Neural cell (in vitro differentiated cells): ENCODE results near the gene ZSCAN9. TPM values are rescaled to one million over a fixed set of nuclear protein-coding genes. Genes with fewer than 3 reads are reported as not detected.
A peak's percentile ranks its signal among the peaks of the same experiment; 100 is the strongest.

Experiments used
- H2AFZ ChIP-seq: fragments of 200-600, 300-800 bp; sonication (generic), shearing (Covaris generic); 2 replicates; pipeline ENCODE4 v1.6.0; 2014; ENCODE audit warnings: low read depth, mild to moderate bottlenecking, antibody characterized with exemption, low read length, moderate library complexity
- H3F3A ChIP-seq: fragments of 200-600 bp; shearing (Covaris generic); 2 replicates; pipeline ENCODE4 v1.6.1; 2016; ENCODE audit warnings: mild to moderate bottlenecking, moderate library complexity, mixed read lengths, antibody characterized with exemption, low read length; ENCODE audit not compliant: insufficient read depth, poor library complexity, severe bottlenecking
- H3K27ac ChIP-seq: fragments of 200-600, 300-800 bp; sonication (generic), shearing (Covaris generic); 2 replicates; pipeline ENCODE4 v1.5.1; 2014; ENCODE audit warnings: mild to moderate bottlenecking, low read length, moderate library complexity
- H3K27me3 ChIP-seq: fragments of 300-800, 200-600 bp; sonication (generic), shearing (Covaris generic); 2 replicates; pipeline ENCODE4 v1.6.0; 2014; ENCODE audit warnings: mild to moderate bottlenecking, low read depth, low read length, moderate library complexity; ENCODE audit not compliant: insufficient read depth
- H3K36me3 ChIP-seq: fragments of 300-800, 200-600 bp; sonication (generic), shearing (Covaris generic); 2 replicates; pipeline ENCODE4 v1.5.1; 2014; ENCODE audit warnings: mild to moderate bottlenecking, antibody characterized with exemption, low read length, moderate library complexity; ENCODE audit not compliant: insufficient read depth
- H3K4me2 ChIP-seq: fragments of 300-800, 200-600 bp; sonication (generic), shearing (Covaris generic); 2 replicates; pipeline ENCODE4 v1.6.0; 2014; ENCODE audit warnings: mild to moderate bottlenecking, low read length
- H3K4me3 ChIP-seq: fragments of 300-800, 200-600 bp; sonication (generic), shearing (Covaris generic); 2 replicates; pipeline ENCODE4 v1.5.1; 2014; ENCODE audit warnings: mild to moderate bottlenecking, low read length, moderate library complexity
- H3K79me2 ChIP-seq: fragments of 200-600 bp; shearing (Covaris generic); replicated peaks from 2 replicates; pipeline ENCODE4 v1.6.0; 2014; ENCODE audit warnings: mild to moderate bottlenecking, low read length, moderate library complexity; ENCODE audit not compliant: insufficient read depth
- H3K9ac ChIP-seq: fragments of 300-800, 200-600 bp; sonication (generic), shearing (Covaris generic); 2 replicates; pipeline ENCODE4 v1.6.1; 2016; ENCODE audit warnings: mild to moderate bottlenecking, low read length, mixed read lengths
- H3K9me2 ChIP-seq: fragments of 200-600 bp; shearing (Covaris generic); 2 replicates; pipeline ENCODE4 v1.6.1; 2016; ENCODE audit warnings: mild to moderate bottlenecking, low read length, mixed read lengths; ENCODE audit not compliant: insufficient read depth
- H3K9me3 ChIP-seq: fragments of 200-600, 300-800 bp; sonication (generic), shearing (Covaris generic); 2 replicates; pipeline ENCODE4 v1.6.1; 2016; ENCODE audit warnings: mild to moderate bottlenecking, mixed run types, low read length, moderate library complexity, mixed read lengths
- H4K20me1 ChIP-seq: fragments of 200-600 bp; shearing (Covaris generic); 2 replicates; pipeline ENCODE4 v1.6.1; 2016; ENCODE audit warnings: mild to moderate bottlenecking, mixed run types; ENCODE audit not compliant: insufficient read depth
- EP300 ChIP-seq: fragments of 450-650 bp; conservative IDR thresholded peaks from 2 replicates; pipeline ENCODE4 v1.6.1; 2014; ENCODE audit warnings: antibody characterized with exemption, mild to moderate bottlenecking, moderate library complexity; ENCODE audit not compliant: poor library complexity, severe bottlenecking
- EZH2 ChIP-seq: fragments of 200-600, 300-800 bp; shearing (Covaris generic), sonication (generic); IDR thresholded peaks from 2 replicates; pipeline ENCODE4 v1.6.1; 2014; ENCODE audit warnings: antibody characterized with exemption, low read length, borderline replicate concordance, mild to moderate bottlenecking; ENCODE audit not compliant: insufficient read depth, poor library complexity, severe bottlenecking
- MXI1 ChIP-seq: fragments of 450-650 bp; conservative IDR thresholded peaks from 2 replicates; pipeline ENCODE4 v1.6.1; 2014; ENCODE audit warnings: antibody characterized with exemption, mild to moderate bottlenecking; ENCODE audit not compliant: poor library complexity, severe bottlenecking
- POLR2AphosphoS5 ChIP-seq: IDR thresholded peaks from 2 replicates; pipeline ENCODE4 v1.6.1; 2012
- RAD21 ChIP-seq: fragments of 450-650 bp; conservative IDR thresholded peaks from 2 replicates; pipeline ENCODE4 v1.6.1; 2014; ENCODE audit warnings: antibody characterized with exemption, mild to moderate bottlenecking, moderate library complexity
- SMC3 ChIP-seq: fragments of 450-650 bp; conservative IDR thresholded peaks from 2 replicates; pipeline ENCODE4 v1.6.1; 2014; ENCODE audit warnings: antibody characterized with exemption, mild to moderate bottlenecking, moderate library complexity; ENCODE audit not compliant: poor library complexity
- TAF1 ChIP-seq: IDR thresholded peaks from 2 replicates; pipeline ENCODE4 v1.6.1; 2012; ENCODE audit warnings: low read depth
- polyA minus RNA-seq: library from RNA; depleted of rRNA, polyadenylated mRNA; stranded (reverse); fragments of >200 nt; gene quantifications from 2 replicates; pipeline ENCODE4 v1.2.3, GENCODE V29; 2014
- polyA plus RNA-seq: library from polyadenylated mRNA; depleted of rRNA; stranded (reverse); fragments of >200 nt; gene quantifications from 2 replicates; pipeline ENCODE4 v1.2.3, GENCODE V29; 2014
- TF ChIP-seq, protein P1 (sequence below): fragments of 450-650 bp; IDR thresholded peaks from 2 replicates; pipeline ENCODE4 v1.5.1; 2014; ENCODE audit warnings: antibody characterized with exemption, mild to moderate bottlenecking, moderate library complexity; ENCODE audit not compliant: poor library complexity, severe bottlenecking
- TF ChIP-seq, protein P2 (sequence below): IDR thresholded peaks from 2 replicates; pipeline ENCODE4 v1.6.1; 2012; ENCODE audit warnings: borderline replicate concordance

Gene ZSCAN9
- polyA plus RNA-seq = 102 and 113 TPM in 2 replicates
- 84.7 and 101 TPM in 2 replicates for polyA minus RNA-seq

DNA sequence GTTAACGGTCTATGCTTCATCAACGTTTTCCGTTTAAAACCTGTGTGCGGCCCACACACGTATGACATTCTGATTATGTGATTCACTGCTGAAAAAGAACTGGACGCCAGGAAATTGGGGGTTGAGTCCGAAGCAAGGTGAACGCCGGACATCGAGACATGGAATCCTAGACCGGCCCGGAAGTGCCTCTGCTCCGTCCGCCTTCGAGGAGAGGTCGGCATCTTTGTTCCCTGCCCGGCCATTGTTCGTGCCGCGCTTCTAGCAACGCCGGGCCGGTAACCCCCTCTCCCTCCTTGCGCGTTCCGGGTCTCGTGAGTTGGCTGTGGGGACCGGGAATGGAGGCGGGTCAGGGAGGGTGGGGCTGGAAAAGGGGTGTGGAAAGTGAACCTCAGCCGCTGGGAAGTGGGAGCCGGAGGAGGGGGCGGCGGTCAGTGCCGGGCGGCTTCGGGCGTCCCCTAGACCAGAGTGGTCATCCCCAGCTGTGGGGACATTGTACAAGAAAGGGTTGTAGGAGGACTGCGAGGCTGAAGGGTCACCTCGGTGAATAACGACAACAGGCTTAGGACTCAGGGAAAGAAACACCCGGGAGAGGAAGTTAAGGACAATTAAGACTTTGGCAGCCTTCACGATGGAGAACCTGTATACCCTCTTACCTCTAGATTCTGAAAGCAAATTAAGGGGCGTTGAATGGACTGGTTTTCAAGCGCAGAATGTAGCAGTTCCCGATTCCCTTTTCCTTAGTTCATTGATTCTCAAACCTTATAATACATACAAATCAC, at the start of gene ZSCAN9:
Gene ZSCAN9, plus strand, starts transcription at position 220 of the 779 bp plus-strand sequence. CDS start 1,810 bp downstream, outside the sequence.
- peaks cover 14% of the 10 kb centered on the region for H3K36me3 ChIP-seq
- peaks cover 47% of the 10 kb centered on the region for H3K79me2 ChIP-seq
- H3K27me3 ChIP-seq = peaks cover 16% of the 10 kb centered on the region
- no peaks in the 10 kb centered on the region for H3F3A ChIP-seq
- H3K9ac ChIP-seq = peak within 1 kb of the TSS; percentile 83
- peak within 1 kb of the TSS; percentile 71 for H3K4me3 ChIP-seq
- peak within 1 kb of the TSS; percentile 87 for H2AFZ ChIP-seq
- H3K9me2 ChIP-seq = no peaks in the 10 kb centered on the region
- no peaks in the 10 kb centered on the region for H4K20me1 ChIP-seq
- H3K4me2 ChIP-seq = peak within 1 kb of the TSS; percentile 64
- peak within 1 kb of the TSS; percentile 88 for H3K27ac ChIP-seq
- peak; percentile 23 for TF ChIP-seq MXI1
- TF ChIP-seq POLR2AphosphoS5 = peak; percentile 91
- TF ChIP-seq, protein P1, sequence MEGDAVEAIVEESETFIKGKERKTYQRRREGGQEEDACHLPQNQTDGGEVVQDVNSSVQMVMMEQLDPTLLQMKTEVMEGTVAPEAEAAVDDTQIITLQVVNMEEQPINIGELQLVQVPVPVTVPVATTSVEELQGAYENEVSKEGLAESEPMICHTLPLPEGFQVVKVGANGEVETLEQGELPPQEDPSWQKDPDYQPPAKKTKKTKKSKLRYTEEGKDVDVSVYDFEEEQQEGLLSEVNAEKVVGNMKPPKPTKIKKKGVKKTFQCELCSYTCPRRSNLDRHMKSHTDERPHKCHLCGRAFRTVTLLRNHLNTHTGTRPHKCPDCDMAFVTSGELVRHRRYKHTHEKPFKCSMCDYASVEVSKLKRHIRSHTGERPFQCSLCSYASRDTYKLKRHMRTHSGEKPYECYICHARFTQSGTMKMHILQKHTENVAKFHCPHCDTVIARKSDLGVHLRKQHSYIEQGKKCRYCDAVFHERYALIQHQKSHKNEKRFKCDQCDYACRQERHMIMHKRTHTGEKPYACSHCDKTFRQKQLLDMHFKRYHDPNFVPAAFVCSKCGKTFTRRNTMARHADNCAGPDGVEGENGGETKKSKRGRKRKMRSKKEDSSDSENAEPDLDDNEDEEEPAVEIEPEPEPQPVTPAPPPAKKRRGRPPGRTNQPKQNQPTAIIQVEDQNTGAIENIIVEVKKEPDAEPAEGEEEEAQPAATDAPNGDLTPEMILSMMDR = no peak
- peak; percentile 93 for TF ChIP-seq TAF1
- no peak for TF ChIP-seq EZH2
- TF ChIP-seq, protein P2, sequence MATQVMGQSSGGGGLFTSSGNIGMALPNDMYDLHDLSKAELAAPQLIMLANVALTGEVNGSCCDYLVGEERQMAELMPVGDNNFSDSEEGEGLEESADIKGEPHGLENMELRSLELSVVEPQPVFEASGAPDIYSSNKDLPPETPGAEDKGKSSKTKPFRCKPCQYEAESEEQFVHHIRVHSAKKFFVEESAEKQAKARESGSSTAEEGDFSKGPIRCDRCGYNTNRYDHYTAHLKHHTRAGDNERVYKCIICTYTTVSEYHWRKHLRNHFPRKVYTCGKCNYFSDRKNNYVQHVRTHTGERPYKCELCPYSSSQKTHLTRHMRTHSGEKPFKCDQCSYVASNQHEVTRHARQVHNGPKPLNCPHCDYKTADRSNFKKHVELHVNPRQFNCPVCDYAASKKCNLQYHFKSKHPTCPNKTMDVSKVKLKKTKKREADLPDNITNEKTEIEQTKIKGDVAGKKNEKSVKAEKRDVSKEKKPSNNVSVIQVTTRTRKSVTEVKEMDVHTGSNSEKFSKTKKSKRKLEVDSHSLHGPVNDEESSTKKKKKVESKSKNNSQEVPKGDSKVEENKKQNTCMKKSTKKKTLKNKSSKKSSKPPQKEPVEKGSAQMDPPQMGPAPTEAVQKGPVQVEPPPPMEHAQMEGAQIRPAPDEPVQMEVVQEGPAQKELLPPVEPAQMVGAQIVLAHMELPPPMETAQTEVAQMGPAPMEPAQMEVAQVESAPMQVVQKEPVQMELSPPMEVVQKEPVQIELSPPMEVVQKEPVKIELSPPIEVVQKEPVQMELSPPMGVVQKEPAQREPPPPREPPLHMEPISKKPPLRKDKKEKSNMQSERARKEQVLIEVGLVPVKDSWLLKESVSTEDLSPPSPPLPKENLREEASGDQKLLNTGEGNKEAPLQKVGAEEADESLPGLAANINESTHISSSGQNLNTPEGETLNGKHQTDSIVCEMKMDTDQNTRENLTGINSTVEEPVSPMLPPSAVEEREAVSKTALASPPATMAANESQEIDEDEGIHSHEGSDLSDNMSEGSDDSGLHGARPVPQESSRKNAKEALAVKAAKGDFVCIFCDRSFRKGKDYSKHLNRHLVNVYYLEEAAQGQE = peak; percentile 92
- no peak for TF ChIP-seq SMC3
- no peak for TF ChIP-seq RAD21
- TF ChIP-seq EP300 = peak; percentile 60
- H3K9me3 ChIP-seq = no peaks in the 10 kb centered on the region

DNA sequence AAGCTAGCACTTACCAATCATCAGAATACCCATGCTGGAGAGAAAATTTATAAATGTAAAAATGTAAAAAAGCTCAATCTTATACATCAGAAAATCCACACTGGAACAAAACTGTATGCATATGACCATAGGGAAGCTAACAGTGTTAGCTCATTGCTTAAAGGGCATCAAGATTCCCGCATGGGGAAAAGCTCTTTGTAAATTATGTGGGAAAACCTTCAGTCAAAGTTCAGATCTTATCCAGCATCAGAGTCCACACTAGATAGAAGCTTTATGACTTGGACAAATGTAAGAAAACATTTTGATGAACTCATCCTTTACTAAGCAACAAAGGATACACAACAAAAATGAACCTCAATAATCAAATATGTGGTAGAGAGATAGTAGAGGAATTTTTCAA, 48.7 kb upstream of the ZSCAN9 start:
- no peaks in the 10 kb centered on the region for H3K9me2 ChIP-seq
- TF ChIP-seq, protein P2 = no peak
- TF ChIP-seq, protein P1 = no peak
- no peak for TF ChIP-seq EZH2
- no peak for TF ChIP-seq MXI1
- no peak for TF ChIP-seq POLR2AphosphoS5
- no peak for TF ChIP-seq TAF1
- TF ChIP-seq RAD21 = no peak
- TF ChIP-seq SMC3 = no peak
- no peak for TF ChIP-seq EP300
- H3K4me3 ChIP-seq = no peak overlapping the region
- H3K36me3 ChIP-seq = no peaks in the 10 kb centered on the region
- no peak overlapping the region for H2AFZ ChIP-seq
- H3K9me3 ChIP-seq = no peaks in the 10 kb centered on the region
- no peak overlapping the region for H3K4me2 ChIP-seq
- H4K20me1 ChIP-seq = no peaks in the 10 kb centered on the region
- H3K27ac ChIP-seq = no peak overlapping the region
- no peaks in the 10 kb centered on the region for H3F3A ChIP-seq
- H3K79me2 ChIP-seq = no peaks in the 10 kb centered on the region
- H3K27me3 ChIP-seq = no peaks in the 10 kb centered on the region
- no peak overlapping the region for H3K9ac ChIP-seq
